Keratinocyte (primary cell): ENCODE results near the gene CDAN1. TPM values are rescaled to one million over a fixed set of nuclear protein-coding genes. Genes with fewer than 3 reads are reported as not detected.

Experiments
- DNase-seq: peaks from one replicate; pipeline ENCODE4 v3.0.0-alpha.2; 2011; ENCODE audit warnings: low read depth, missing footprints, low spot score
- FAIRE-seq: peaks from 2 replicates; lab custom pipeline; 2011; peaks lifted over from hg19 to GRCh38; lab: Jason Lieb, UNC
- H2AFZ ChIP-seq: 2 replicates; pipeline ENCODE4 v1.6.0; 2012; ENCODE audit warnings: low read length, control low read depth, inconsistent platforms; ENCODE audit not compliant: control insufficient read depth
- H3K27ac ChIP-seq: 2 replicates; pipeline ENCODE4 v1.5.1; 2011; ENCODE audit warnings: low read length; ENCODE audit not compliant: control insufficient read depth, insufficient read depth
- H3K27me3 ChIP-seq: 3 replicates; pipeline ENCODE4 v1.6.0; 2011; ENCODE audit warnings: low read length; ENCODE audit not compliant: control insufficient read depth, insufficient read depth; ENCODE audit errors: extremely low read depth
- H3K36me3 ChIP-seq, 2 experiments: 2 replicates in 1 of 2; 3 replicates in 1 of 2; pipeline ENCODE4 v1.5.1; 2011; ENCODE audit warnings: low read length in 2 of 2, mild to moderate bottlenecking in 1 of 2; ENCODE audit not compliant: control insufficient read depth in 2 of 2, insufficient read depth in 2 of 2; ENCODE audit errors: extremely low read depth in 1 of 2
- H3K4me1 ChIP-seq: 3 replicates; pipeline ENCODE4 v1.5.1; 2011; ENCODE audit warnings: low read length; ENCODE audit not compliant: control insufficient read depth, insufficient read depth; ENCODE audit errors: extremely low read depth
- H3K4me2 ChIP-seq: 3 replicates; pipeline ENCODE4 v1.6.0; 2011; ENCODE audit warnings: low read depth, low read length; ENCODE audit not compliant: control insufficient read depth, insufficient read depth; ENCODE audit errors: extremely low read depth
- H3K4me3 ChIP-seq, 3 experiments: fragments of 200-600 bp in 1 of 3; sonication (generic) in 1 of 3; 2 replicates in 2 of 3; 3 replicates in 1 of 3; pipeline ENCODE4 v1.5.1; 2011 to 2016; ENCODE audit warnings: low read length in 3 of 3, mild to moderate bottlenecking in 3 of 3, control low read depth in 2 of 3, inconsistent platforms in 1 of 3, low read depth in 1 of 3, mixed read lengths in 1 of 3, mixed run types in 1 of 3, moderate library complexity in 1 of 3; ENCODE audit not compliant: control insufficient read depth in 2 of 3, insufficient read depth in 2 of 3; ENCODE audit errors: extremely low read depth in 1 of 3
- H3K79me2 ChIP-seq: 2 replicates; pipeline ENCODE4 v1.6.0; 2012; ENCODE audit warnings: low read length; ENCODE audit not compliant: control insufficient read depth, insufficient read depth
- H3K9ac ChIP-seq: 3 replicates; pipeline ENCODE4 v1.6.0; 2011; ENCODE audit warnings: low read length; ENCODE audit not compliant: control insufficient read depth, insufficient read depth; ENCODE audit errors: extremely low read depth
- H3K9me1 ChIP-seq: 3 replicates; pipeline ENCODE4 v1.6.0; 2011; ENCODE audit warnings: low read length; ENCODE audit not compliant: control insufficient read depth, insufficient read depth; ENCODE audit errors: extremely low read depth
- H3K9me3 ChIP-seq: 2 replicates; pipeline ENCODE4 v1.5.1; 2012; ENCODE audit warnings: low read depth, low read length; ENCODE audit not compliant: control insufficient read depth
- H4K20me1 ChIP-seq: 3 replicates; pipeline ENCODE4 v1.6.0; 2011; ENCODE audit warnings: low read length; ENCODE audit not compliant: control insufficient read depth, insufficient read depth; ENCODE audit errors: extremely low read depth
- CTCF ChIP-seq, 3 experiments: IDR thresholded peaks in 1 of 3; conservative IDR thresholded peaks in 1 of 3; optimal IDR thresholded peaks in 1 of 3; 2 replicates in 2 of 3; 3 replicates in 1 of 3; pipeline versions ENCODE3 to v1.5.1; 2011; ENCODE audit warnings: low read length in 3 of 3, mild to moderate bottlenecking in 3 of 3, moderate library complexity in 2 of 3, control low read depth in 1 of 3, inconsistent platforms in 1 of 3; ENCODE audit not compliant: insufficient read depth in 2 of 3; ENCODE audit errors: extremely low read depth in 1 of 3
- EZH2 ChIP-seq: IDR thresholded peaks from one replicate; pipeline ENCODE4 v1.6.1; 2012; ENCODE audit warnings: inconsistent platforms, mild to moderate bottlenecking, low read length, moderate library complexity
- dilution Hi-C: fragments of 300-500 bp; cut with MboI; formaldehyde crosslinking; loops from one replicate; pipeline ENCODE4 v1.7.0; 2020; ENCODE audit warnings: low sequenced_read_pairs; ENCODE audit not compliant: extremely low pct_ligation_motif_present
- polyA plus RNA-seq, 5 experiments: library from polyadenylated mRNA; depleted of rRNA in 3 of 5; stranded (reverse) in 3 of 5; stranded (forward) in 1 of 5; unstranded in 1 of 5; fragments of >200 nt; gene quantifications; 1 replicate in 1 of 5; 2 replicates in 3 of 5; 3 replicates in 1 of 5; pipeline versions ENCODE4 v1.2.1 to v1.2.3, GENCODE V29; 2011 to 2012; ENCODE audit warnings: missing spikeins in 2 of 5, low read depth in 1 of 5, low replicate concordance in 1 of 5

CDAN1 gene
- polyA plus RNA-seq, 1 donor (not counting 4 experiments of a cell fraction or from before 2014, with no cell fraction given), result 3.8 TPM

GRCh38 chr15:42784705-42785104 is 47.8 kb upstream of the CDAN1 start:
- Histone ChIP-seq H3K4me1 (no peaks in the 10 kb centered on the region), H3K9ac (no peak overlapping the region), H3K79me2 (no peaks in the 10 kb centered on the region), H3K36me3 (peaks cover 0 to 6% of the 10 kb centered on the region in 2 experiments), H3K4me3 (no peak overlapping the region), H3K27ac (no peak overlapping the region), H3K4me2 (no peak overlapping the region), H3K9me3 (no peaks in the 10 kb centered on the region), H3K9me1 (no peaks in the 10 kb centered on the region), H2AFZ (no peak overlapping the region), H3K27me3 (no peaks in the 10 kb centered on the region), H4K20me1 (no peaks in the 10 kb centered on the region)
- no peak for DNase-seq
- FAIRE-seq, result no peak
- dilution Hi-C loops, result no loop called here
- TF ChIP-seq EZH2 (no peak), CTCF (optimal IDR thresholded peaks at IDR 0.05 in 1 of 3, IDR thresholded peaks at IDR 0.05 in 1 of 3, conservative IDR thresholded peaks at IDR 0.05 in 1 of 3; ENCODE audit: extremely low read depth in 1 of 3, insufficient read depth in 2 of 3, low read length in 3 of 3) (no peak)

- TF ChIP-seq CTCF (optimal IDR thresholded peaks at IDR 0.05 in 1 of 3, IDR thresholded peaks at IDR 0.05 in 1 of 3, conservative IDR thresholded peaks at IDR 0.05 in 1 of 3; ENCODE audit: extremely low read depth in 1 of 3, insufficient read depth in 2 of 3, low read length in 3 of 3) (no peak), EZH2 (no peak)
Observed at GRCh38 chr15:42782716-42783115, 45.8 kb upstream of the CDAN1 start.

More at GRCh38 chr15:42782716-42783115, 45.8 kb upstream of the CDAN1 start:
- Histone ChIP-seq H3K9ac (no peak overlapping the region), H3K4me2 (no peak overlapping the region), H3K27me3 (no peaks in the 10 kb centered on the region), H3K9me3 (no peaks in the 10 kb centered on the region), H3K27ac (no peak overlapping the region), H2AFZ (no peak overlapping the region), H3K9me1 (no peaks in the 10 kb centered on the region), H4K20me1 (no peaks in the 10 kb centered on the region), H3K79me2 (no peaks in the 10 kb centered on the region), H3K4me3 (no peak overlapping the region), H3K4me1 (no peaks in the 10 kb centered on the region), H3K36me3 (peaks cover 0 to 6% of the 10 kb centered on the region in 2 experiments)
- FAIRE-seq (no peak), DNase-seq (no peak)
- dilution Hi-C loops, result no loop called here
